Measurements from ENCODE around the gene KCNQ5.

- no peak for TF ChIP-seq CTCF (IDR thresholded peaks at IDR 0.05)
- TF ChIP-seq REST (IDR thresholded peaks at IDR 0.05; ENCODE audit: insufficient read depth in 1 of 2, low read depth in 2 of 2, low read length in 1 of 2), result no peak
- no peak for TF ChIP-seq POLR2AphosphoS5 (IDR thresholded peaks at IDR 0.05; ENCODE audit: low read depth, low read length)
- no peak for TF ChIP-seq TCF7L2 (IDR thresholded peaks at IDR 0.05; ENCODE audit: low read depth, low read length)
Observed at GRCh38 chr6:72940265-72940664, 318.4 kb downstream of the KCNQ5 start.

All from Panc1 (cell line).